ENCODE results near the gene MOB2.

Gene MOB2

GRCh38 chr11:1480191-1480554, 6.4 kb downstream of the MOB2 start:
- no peaks in the 10 kb centered on the region for H3K9me3 ChIP-seq (replicated peaks in 1 of 11)
- no peak overlapping the region for H3K27ac ChIP-seq
- H3K9ac ChIP-seq = no peak overlapping the region
- peaks cover 0 to 22% (median 9%) of the 10 kb centered on the region in 10 experiments; a peak in 13 of 20 replicates for H3K4me1 ChIP-seq
- no peak overlapping the region for H3K4me2 ChIP-seq
- H3K4me3 ChIP-seq = no peak overlapping the region
- H4K20me1 ChIP-seq = peaks cover 58 to 98% (median 71%) of the 10 kb centered on the region in 11 experiments
- H3K27me3 ChIP-seq = no peaks in the 10 kb centered on the region
- no peak for TF ChIP-seq Cebpa-rat (IDR thresholded peaks at IDR 0.05)
- peaks cover 53 to 73% (median 59%) of the 10 kb centered on the region in 11 experiments for H3K36me3 ChIP-seq

GRCh38 chr11:1479678-1480118, 6.9 kb downstream of the MOB2 start:
- Histone ChIP-seq H3K4me2 (no peak overlapping the region), H3K36me3 (peaks cover 57 to 78% (median 62%) of the 10 kb centered on the region in 11 experiments), H3K9me3 (replicated peaks in 1 of 11) (no peaks in the 10 kb centered on the region), H3K9ac (no peak overlapping the region), H3K27me3 (no peaks in the 10 kb centered on the region), H3K27ac (no peak overlapping the region), H4K20me1 (peaks cover 54 to 98% (median 66%) of the 10 kb centered on the region in 11 experiments), H3K4me1 (peaks cover 0 to 17% (median 6%) of the 10 kb centered on the region in 10 experiments; a peak in 9 of 20 replicates), H3K4me3 (no peak overlapping the region)
- no peak for TF ChIP-seq Cebpa-rat (IDR thresholded peaks at IDR 0.05)

GRCh38 chr11:1479006-1479677, 7.4 kb downstream of the MOB2 start:
- Histone ChIP-seq H3K9me3 (replicated peaks in 1 of 11) (no peaks in the 10 kb centered on the region), H3K27ac (no peak overlapping the region), H3K4me2 (no peak overlapping the region), H4K20me1 (peaks cover 48 to 97% (median 60%) of the 10 kb centered on the region in 11 experiments), H3K27me3 (no peaks in the 10 kb centered on the region), H3K4me3 (no peak overlapping the region), H3K4me1 (peaks cover 0 to 12% (median 3%) of the 10 kb centered on the region in 10 experiments; a peak in 7 of 20 replicates), H3K36me3 (peaks cover 59 to 83% (median 67%) of the 10 kb centered on the region in 11 experiments), H3K9ac (no peak overlapping the region)
- TF ChIP-seq Cebpa-rat (IDR thresholded peaks at IDR 0.05) = no peak

- Histone ChIP-seq H3K27ac (no peak overlapping the region), H3K36me3 (peaks cover 59 to 89% (median 73%) of the 10 kb centered on the region in 11 experiments), H3K4me3 (no peak overlapping the region), H4K20me1 (peaks cover 42 to 96% (median 59%) of the 10 kb centered on the region in 11 experiments), H3K27me3 (no peaks in the 10 kb centered on the region), H3K4me2 (no peak overlapping the region), H3K9ac (no peak overlapping the region), H3K4me1 (peaks cover 0 to 9% (median 0%) of the 10 kb centered on the region in 10 experiments; a peak in 6 of 20 replicates), H3K9me3 (replicated peaks in 1 of 11) (no peaks in the 10 kb centered on the region)
- no peak for TF ChIP-seq Cebpa-rat (IDR thresholded peaks at IDR 0.05)
Observed at GRCh38 chr11:1478544-1478943, 8.0 kb downstream of the MOB2 start.

- Histone ChIP-seq H3K9me3 (replicated peaks in 1 of 11) (no peaks in the 10 kb centered on the region), H3K36me3 (peaks cover 59 to 94% (median 77%) of the 10 kb centered on the region in 11 experiments), H3K4me3 (no peak overlapping the region), H3K27ac (no peak overlapping the region), H3K4me2 (no peak overlapping the region), H3K27me3 (no peaks in the 10 kb centered on the region), H3K4me1 (peaks cover 0 to 5% (median 0%) of the 10 kb centered on the region in 10 experiments; a peak in 4 of 20 replicates), H3K9ac (no peak overlapping the region; a peak in 1 of 22 replicates), H4K20me1 (peaks cover 37 to 96% (median 56%) of the 10 kb centered on the region in 11 experiments)
- no peak for TF ChIP-seq Cebpa-rat (IDR thresholded peaks at IDR 0.05)
Observed at GRCh38 chr11:1478011-1478410, 8.6 kb downstream of the MOB2 start.

- Histone ChIP-seq H3K4me3 (no peak overlapping the region), H3K36me3 (peaks cover 59 to 94% (median 79%) of the 10 kb centered on the region in 11 experiments), H3K4me2 (no peak overlapping the region), H3K9me3 (replicated peaks in 1 of 11) (no peaks in the 10 kb centered on the region), H3K4me1 (no peaks in the 10 kb centered on the region), H4K20me1 (peaks cover 28 to 93% (median 51%) of the 10 kb centered on the region in 11 experiments), H3K27ac (no peak overlapping the region), H3K27me3 (no peaks in the 10 kb centered on the region), H3K9ac (no peak overlapping the region)
- no peak for TF ChIP-seq Cebpa-rat (IDR thresholded peaks at IDR 0.05)
Observed at GRCh38 chr11:1476940-1477736, 9.4 kb downstream of the MOB2 start.

GRCh38 chr11:1475841-1476240, 10.7 kb downstream of the MOB2 start:
- Histone ChIP-seq H4K20me1 (peaks cover 17 to 83% (median 40%) of the 10 kb centered on the region in 11 experiments; a peak in 21 of 22 replicates), H3K27ac (no peak overlapping the region), H3K27me3 (no peaks in the 10 kb centered on the region), H3K4me1 (peaks cover 0 to 3% (median under 1%) of the 10 kb centered on the region in 10 experiments; a peak in 5 of 20 replicates), H3K4me3 (no peak overlapping the region), H3K36me3 (peaks cover 60 to 98% (median 82%) of the 10 kb centered on the region in 11 experiments), H3K9me3 (replicated peaks in 1 of 11) (no peaks in the 10 kb centered on the region), H3K9ac (no peak overlapping the region), H3K4me2 (no peak overlapping the region)
- TF ChIP-seq Cebpa-rat (IDR thresholded peaks at IDR 0.05) = no peak

GRCh38 chr11:1473786-1474185, 12.8 kb downstream of the MOB2 start:
- Histone ChIP-seq H3K9ac (no peak overlapping the region), H3K4me3 (no peak overlapping the region), H3K27me3 (no peaks in the 10 kb centered on the region), H3K9me3 (replicated peaks in 1 of 11) (no peaks in the 10 kb centered on the region), H3K4me1 (peaks cover 0 to 23% (median 20%) of the 10 kb centered on the region in 10 experiments; a peak in 14 of 20 replicates), H3K36me3 (peaks cover 41 to 97% (median 72%) of the 10 kb centered on the region in 11 experiments), H3K27ac (no peak overlapping the region), H3K4me2 (no peak overlapping the region), H4K20me1 (peaks cover 8 to 83% (median 30%) of the 10 kb centered on the region in 11 experiments; a peak in 21 of 22 replicates)
- no peak for TF ChIP-seq Cebpa-rat (IDR thresholded peaks at IDR 0.05)

- H3K27me3 ChIP-seq = no peaks in the 10 kb centered on the region
- H3K4me1 ChIP-seq = peaks cover 0 to 30% (median 26%) of the 10 kb centered on the region in 10 experiments; a peak in 15 of 20 replicates
- no peaks in the 10 kb centered on the region for H3K9me3 ChIP-seq (replicated peaks in 1 of 11)
- no peak for TF ChIP-seq Cebpa-rat (IDR thresholded peaks at IDR 0.05)
- H3K36me3 ChIP-seq = peaks cover 34 to 91% (median 65%) of the 10 kb centered on the region in 11 experiments
- H3K27ac ChIP-seq = no peak overlapping the region
- H3K4me3 ChIP-seq = no peak overlapping the region
- H3K9ac ChIP-seq = no peak overlapping the region
- H4K20me1 ChIP-seq = peaks cover 4 to 83% (median 29%) of the 10 kb centered on the region in 11 experiments
- no peak overlapping the region for H3K4me2 ChIP-seq
Observed at GRCh38 chr11:1473011-1473628, 13.5 kb downstream of the MOB2 start.

Data from BLaER1 treated with 17β-estradiol and CSF1 and Interleukin-3, amounts not matched to agents 10 nM and 100 nM (cell line).